ENCODE results near the gene CAMK1D.
A peak's percentile ranks its signal among the peaks of the same experiment; 100 is the strongest.
"Not testable (repeated sequence)": the region's sequence is repeated elsewhere in the genome, so short reads cannot be mapped to it uniquely, and the experiment has no call there.

CAMK1D gene

DNA sequence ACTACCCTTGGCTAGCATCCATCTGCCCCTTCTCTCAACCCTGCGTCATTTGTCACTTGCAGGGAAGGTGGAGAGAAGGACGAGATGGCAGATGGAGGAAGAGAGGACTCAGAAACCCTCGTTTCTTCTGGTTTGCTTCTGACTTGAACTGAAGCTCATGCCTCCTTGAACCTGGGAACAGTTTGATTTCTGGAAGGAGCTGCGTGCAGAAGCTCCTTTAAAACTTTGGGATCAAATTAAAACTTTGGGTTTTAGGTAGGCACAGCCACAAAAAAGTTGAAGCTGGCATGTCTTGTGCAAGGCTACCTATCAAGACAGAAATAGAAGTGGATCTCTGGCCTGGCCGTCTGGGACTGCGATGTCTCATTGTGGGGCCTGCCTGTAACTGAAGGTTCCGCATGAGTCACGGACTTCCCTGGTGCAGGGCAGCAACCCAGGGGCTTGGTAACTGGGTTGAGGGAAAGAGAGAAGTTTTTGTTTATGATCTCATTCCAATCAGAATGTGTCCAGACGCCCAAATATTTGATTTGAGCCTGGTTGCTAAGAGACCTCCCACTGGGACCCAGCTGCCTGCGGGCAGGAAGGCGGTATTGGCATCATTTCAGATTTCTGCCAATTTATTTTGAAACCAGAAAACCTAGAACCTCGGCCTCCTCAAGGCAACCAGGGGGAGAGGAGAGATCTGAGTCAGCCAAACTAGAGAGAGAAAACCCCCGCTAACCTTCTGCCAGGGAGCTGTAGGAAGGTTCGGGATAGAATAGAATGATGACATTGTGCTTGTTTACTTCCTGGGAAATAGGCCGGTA, 15.8 kb upstream of the CAMK1D start:
- H3K4me3 ChIP-seq (ENCODE audit: low read length) = no peak overlapping the region; the same call in 1 of the 2 replicates

GRCh38 chr10:12334186-12334530, 15.2 kb upstream of the CAMK1D start:
- H3K4me3 ChIP-seq (ENCODE audit: low read length) = no peak overlapping the region
- no peak for TF ChIP-seq ZNF274 (IDR thresholded peaks at IDR 0.05; ENCODE audit: low read depth, low read length)

More for the DNA sequence above, 15.8 kb upstream of the CAMK1D start:
- no peak for TF ChIP-seq ZNF274 (IDR thresholded peaks at IDR 0.05; ENCODE audit: low read depth, low read length)

DNA sequence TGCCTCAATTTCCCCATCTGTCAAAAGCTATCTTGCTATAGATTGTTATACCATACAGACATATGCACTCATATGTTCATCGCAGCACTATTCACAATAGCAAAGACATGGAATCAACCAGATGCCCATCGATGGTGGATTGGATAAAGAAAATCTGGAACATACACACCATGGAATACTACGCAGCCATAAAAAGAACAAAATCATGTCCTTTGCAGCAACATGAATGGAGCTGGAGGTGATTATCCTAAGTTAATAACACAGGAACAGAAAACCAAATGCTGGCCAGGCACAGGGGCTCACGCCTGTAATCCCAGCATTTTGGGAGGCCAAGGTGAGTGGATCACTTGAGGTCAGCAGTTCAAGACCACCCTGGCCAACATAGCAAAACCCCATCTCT, 14.2 kb upstream of the CAMK1D start:
- H3K4me3 ChIP-seq (ENCODE audit: low read length) = not testable (repeated sequence)

GRCh38 chr10:12337453-12338372, 11.6 kb upstream of the CAMK1D start:
- no peak overlapping the region for H3K4me3 ChIP-seq (ENCODE audit: low read length)
- no peak for TF ChIP-seq ZNF274 (IDR thresholded peaks at IDR 0.05; ENCODE audit: low read depth, low read length)

- no peak overlapping the region for H3K4me3 ChIP-seq (ENCODE audit: low read length)
- no peak for TF ChIP-seq ZNF274 (IDR thresholded peaks at IDR 0.05; ENCODE audit: low read depth, low read length)
These were observed 10.4 kb upstream of the CAMK1D start for GRCh38 chr10:12338981-12339380.

GRCh38 chr10:12340371-12340770, 9.0 kb upstream of the CAMK1D start:
- TF ChIP-seq ZNF274 (IDR thresholded peaks at IDR 0.05; ENCODE audit: low read depth, low read length) = no peak
- H3K4me3 ChIP-seq (ENCODE audit: low read length) = no peak overlapping the region; the same call in 1 of the 2 replicates

- H3K4me3 ChIP-seq (ENCODE audit: low read length) = no peak overlapping the region; the same call in 1 of the 2 replicates
- no peak for TF ChIP-seq ZNF274 (IDR thresholded peaks at IDR 0.05; ENCODE audit: low read depth, low read length)
These were observed 8.4 kb upstream of the CAMK1D start for GRCh38 chr10:12340937-12341336.

DNA sequence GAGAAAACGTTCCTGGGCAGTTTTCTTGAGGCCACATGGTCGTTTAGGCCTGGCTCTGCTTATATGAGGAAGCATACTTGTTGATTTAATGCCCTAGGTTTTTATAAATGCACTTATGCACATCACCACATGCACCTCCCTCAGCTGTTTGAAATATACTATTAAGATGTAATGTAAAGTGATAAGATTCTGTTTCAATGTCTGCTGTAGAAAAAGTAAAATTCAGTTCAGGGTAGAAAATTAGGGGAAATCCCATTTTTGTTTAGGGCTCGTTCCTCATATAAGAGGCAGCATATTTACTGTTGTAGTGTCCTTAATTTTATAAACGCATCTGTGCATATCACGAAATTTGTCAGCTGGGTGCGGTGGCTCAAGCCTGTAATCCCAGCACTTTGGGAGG, 7.8 kb upstream of the CAMK1D start:
- H3K4me3 ChIP-seq (ENCODE audit: low read length) = no peak overlapping the region
- TF ChIP-seq ZNF274 (IDR thresholded peaks at IDR 0.05; ENCODE audit: low read depth, low read length) = no peak

DNA sequence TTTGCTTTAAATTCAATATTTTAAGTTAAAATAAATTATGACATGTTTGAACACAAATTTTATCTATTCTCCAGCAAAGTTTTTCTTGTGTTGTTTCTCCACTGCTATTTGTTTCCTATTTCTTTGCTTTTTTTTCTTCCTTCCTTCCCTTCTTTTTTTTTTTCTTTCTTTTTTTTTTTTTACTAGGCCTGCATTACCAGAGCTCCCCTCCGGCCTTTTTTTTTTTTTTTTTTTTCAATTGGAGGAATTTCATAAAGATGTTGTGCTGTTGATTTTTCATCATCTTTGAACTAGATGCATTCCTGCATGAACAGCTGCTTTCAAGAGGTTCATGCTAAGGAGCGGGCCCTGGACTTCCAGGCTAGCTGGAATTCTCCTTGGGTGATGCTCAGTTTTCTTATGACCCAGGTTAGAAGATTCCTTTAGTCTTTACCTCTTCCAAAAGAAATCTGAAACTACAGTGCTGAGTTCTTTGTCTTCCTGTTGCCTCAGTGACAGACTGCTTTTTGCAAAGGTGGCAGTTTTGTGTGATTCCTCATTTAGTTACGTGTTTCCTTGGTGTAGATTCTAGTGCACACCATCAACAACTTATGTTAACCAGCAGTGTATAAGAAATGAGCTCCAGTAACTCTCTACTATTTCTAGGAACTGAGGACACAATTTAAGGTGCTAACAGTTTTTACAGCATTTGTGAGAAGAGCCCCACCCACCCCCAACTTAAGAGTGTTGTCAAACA, 4.8 kb upstream of the CAMK1D start:
- no peak overlapping the region for H3K4me3 ChIP-seq (ENCODE audit: low read length)
- no peak for TF ChIP-seq ZNF274 (IDR thresholded peaks at IDR 0.05; ENCODE audit: low read depth, low read length)

GRCh38 chr10:12346707-12347106, 2.6 kb upstream of the CAMK1D start:
- TF ChIP-seq ZNF274 (IDR thresholded peaks at IDR 0.05; ENCODE audit: low read depth, low read length) = no peak
- no peak overlapping the region for H3K4me3 ChIP-seq (ENCODE audit: low read length)

DNA sequence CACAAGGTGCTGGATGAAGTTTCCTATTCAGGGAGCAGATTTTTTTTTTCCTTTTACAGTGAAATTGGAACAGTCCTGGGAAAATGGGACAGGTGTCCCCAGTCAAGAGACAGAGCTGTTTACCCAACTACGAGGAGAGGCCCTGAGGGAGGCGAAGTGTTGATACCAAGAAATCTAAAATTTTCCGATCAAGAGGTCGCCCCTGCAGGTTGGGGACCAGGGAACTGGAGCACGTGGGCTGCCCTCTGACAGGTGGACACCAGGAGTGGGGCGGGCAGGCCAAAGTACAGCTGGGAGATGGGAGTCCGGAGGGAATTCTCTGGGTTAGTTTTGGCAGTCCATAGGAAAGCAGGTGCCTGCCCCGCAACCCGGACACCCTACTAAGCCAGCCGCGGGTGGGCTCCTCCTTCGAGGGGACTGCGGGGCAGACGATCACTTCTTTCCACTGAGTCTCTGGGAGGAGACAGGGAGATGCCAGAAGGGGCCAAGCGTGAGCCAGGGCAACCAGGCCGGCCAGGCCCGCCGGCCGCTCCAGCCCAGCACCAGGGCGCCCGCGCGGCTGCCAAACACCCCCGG, 965 bp upstream of the CAMK1D start:
- no peak for TF ChIP-seq ZNF274 (IDR thresholded peaks at IDR 0.05; ENCODE audit: low read depth, low read length)
- peak overlapping the region; percentile 64; the same call in 1 of the 2 replicates for H3K4me3 ChIP-seq (ENCODE audit: low read length)

DNA sequence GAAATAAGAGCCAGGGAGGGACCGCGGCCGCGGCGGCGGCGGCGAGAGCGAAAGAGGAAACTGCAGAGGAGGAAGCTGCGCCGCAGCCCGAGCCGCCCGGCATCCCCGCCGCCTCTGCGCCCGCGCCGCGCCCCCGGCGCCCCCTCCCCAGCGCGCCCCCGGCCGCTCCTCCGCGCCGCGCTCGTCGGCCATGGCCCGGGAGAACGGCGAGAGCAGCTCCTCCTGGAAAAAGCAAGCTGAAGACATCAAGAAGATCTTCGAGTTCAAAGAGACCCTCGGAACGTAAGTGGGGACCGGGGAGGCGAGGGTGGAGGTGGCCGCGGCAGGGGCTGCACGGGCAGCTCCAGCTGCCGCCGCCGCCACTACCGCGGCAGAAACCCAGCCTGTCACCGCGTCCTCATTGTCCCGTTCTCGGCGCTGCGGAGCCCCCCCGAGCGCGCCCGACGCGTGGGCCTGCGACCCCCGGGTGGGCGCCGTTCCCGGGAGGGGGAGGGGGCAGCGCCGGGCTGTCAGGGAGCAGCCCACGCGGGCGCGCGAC, 351 bp downstream of the CAMK1D start:
- no peak for TF ChIP-seq ZNF274 (IDR thresholded peaks at IDR 0.05; ENCODE audit: low read depth, low read length)

GRCh38 chr10:12350167-12350872, 973 bp downstream of the CAMK1D start:
- H3K4me3 ChIP-seq (ENCODE audit: low read length) = peak overlapping the region; percentile 73
- TF ChIP-seq ZNF274 (IDR thresholded peaks at IDR 0.05; ENCODE audit: low read depth, low read length) = no peak

More for the DNA sequence above, 351 bp downstream of the CAMK1D start:
- peak overlapping the region; percentile 73 for H3K4me3 ChIP-seq (ENCODE audit: low read length)

Data from GM08714 (cell line).